HL-60 (cell line): Measurements from ENCODE around the gene PRKCD.

Experiments used
- CTCF ChIP-seq: IDR thresholded peaks from one replicate; pipeline ENCODE4 v1.5.1; 2011; ENCODE audit warnings: low read length, control low read depth, inconsistent platforms; ENCODE audit not compliant: insufficient read depth
- GABPA ChIP-seq: IDR thresholded peaks from 2 replicates; pipeline ENCODE4 v1.6.1; 2012; ENCODE audit warnings: low read depth
- POLR2AphosphoS5 ChIP-seq: IDR thresholded peaks from 2 replicates; pipeline ENCODE4 v1.6.1; 2012; ENCODE audit warnings: low read depth
- TF ChIP-seq, protein P1 (sequence below): IDR thresholded peaks from 2 replicates; pipeline ENCODE4 v1.6.1; 2012; ENCODE audit warnings: low read depth; ENCODE audit not compliant: insufficient replicate concordance

- no peak for TF ChIP-seq POLR2AphosphoS5
- TF ChIP-seq, protein P1, sequence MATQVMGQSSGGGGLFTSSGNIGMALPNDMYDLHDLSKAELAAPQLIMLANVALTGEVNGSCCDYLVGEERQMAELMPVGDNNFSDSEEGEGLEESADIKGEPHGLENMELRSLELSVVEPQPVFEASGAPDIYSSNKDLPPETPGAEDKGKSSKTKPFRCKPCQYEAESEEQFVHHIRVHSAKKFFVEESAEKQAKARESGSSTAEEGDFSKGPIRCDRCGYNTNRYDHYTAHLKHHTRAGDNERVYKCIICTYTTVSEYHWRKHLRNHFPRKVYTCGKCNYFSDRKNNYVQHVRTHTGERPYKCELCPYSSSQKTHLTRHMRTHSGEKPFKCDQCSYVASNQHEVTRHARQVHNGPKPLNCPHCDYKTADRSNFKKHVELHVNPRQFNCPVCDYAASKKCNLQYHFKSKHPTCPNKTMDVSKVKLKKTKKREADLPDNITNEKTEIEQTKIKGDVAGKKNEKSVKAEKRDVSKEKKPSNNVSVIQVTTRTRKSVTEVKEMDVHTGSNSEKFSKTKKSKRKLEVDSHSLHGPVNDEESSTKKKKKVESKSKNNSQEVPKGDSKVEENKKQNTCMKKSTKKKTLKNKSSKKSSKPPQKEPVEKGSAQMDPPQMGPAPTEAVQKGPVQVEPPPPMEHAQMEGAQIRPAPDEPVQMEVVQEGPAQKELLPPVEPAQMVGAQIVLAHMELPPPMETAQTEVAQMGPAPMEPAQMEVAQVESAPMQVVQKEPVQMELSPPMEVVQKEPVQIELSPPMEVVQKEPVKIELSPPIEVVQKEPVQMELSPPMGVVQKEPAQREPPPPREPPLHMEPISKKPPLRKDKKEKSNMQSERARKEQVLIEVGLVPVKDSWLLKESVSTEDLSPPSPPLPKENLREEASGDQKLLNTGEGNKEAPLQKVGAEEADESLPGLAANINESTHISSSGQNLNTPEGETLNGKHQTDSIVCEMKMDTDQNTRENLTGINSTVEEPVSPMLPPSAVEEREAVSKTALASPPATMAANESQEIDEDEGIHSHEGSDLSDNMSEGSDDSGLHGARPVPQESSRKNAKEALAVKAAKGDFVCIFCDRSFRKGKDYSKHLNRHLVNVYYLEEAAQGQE = no peak
- TF ChIP-seq CTCF = no peak
- no peak for TF ChIP-seq GABPA
Observed at GRCh38 chr3:53199834-53200233, 38.8 kb downstream of the PRKCD start.
